Stimulated activated memory B cell treated with anti-CD40 and anti-IgM and Interleukin-4, amounts not matched to agents 10 μg/mL and 1 μg/mL and 100 μg/mL, for 72 hours (primary cell): Measurements from ENCODE around the gene RMDN2.

Experiments used
- ATAC-seq: fragments of 150-1000 bp; cut with Tn5 transposase; 2 replicates; pipeline ENCODE4 v1.10.0; 2021
- H3K27ac Mint-ChIP-seq: one replicate; pipeline ENCODE4 v1.8.0; 2022; ENCODE audit warnings: mild to moderate bottlenecking, mixed read lengths
- H3K27me3 Mint-ChIP-seq: one replicate; pipeline ENCODE4 v1.8.0; 2022; ENCODE audit warnings: mixed read lengths
- H3K36me3 Mint-ChIP-seq: one replicate; pipeline ENCODE4 v1.8.0; 2022; ENCODE audit warnings: mixed read lengths
- H3K4me1 Mint-ChIP-seq: one replicate; pipeline ENCODE4 v1.8.0; 2022; ENCODE audit warnings: mixed read lengths
- H3K4me3 Mint-ChIP-seq: one replicate; pipeline ENCODE4 v1.8.0; 2022; ENCODE audit warnings: mild to moderate bottlenecking, moderate library complexity, mixed read lengths
- H3K9me3 Mint-ChIP-seq: one replicate; pipeline ENCODE4 v1.8.0; 2022; ENCODE audit warnings: mixed read lengths

The RMDN2 gene, protein sequence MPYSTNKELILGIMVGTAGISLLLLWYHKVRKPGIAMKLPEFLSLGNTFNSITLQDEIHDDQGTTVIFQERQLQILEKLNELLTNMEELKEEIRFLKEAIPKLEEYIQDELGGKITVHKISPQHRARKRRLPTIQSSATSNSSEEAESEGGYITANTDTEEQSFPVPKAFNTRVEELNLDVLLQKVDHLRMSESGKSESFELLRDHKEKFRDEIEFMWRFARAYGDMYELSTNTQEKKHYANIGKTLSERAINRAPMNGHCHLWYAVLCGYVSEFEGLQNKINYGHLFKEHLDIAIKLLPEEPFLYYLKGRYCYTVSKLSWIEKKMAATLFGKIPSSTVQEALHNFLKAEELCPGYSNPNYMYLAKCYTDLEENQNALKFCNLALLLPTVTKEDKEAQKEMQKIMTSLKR

GRCh38 chr2:37925063-37925897 is at the start of gene RMDN2:
Gene RMDN2, plus strand, starts transcription at chr2:37925287. Its CDS starts 3,991 bp downstream, at chr2:37929278.
- ATAC-seq = peak; percentile 95
- Mint-ChIP-seq H3K27me3 (no peaks in the 10 kb centered on the region), H3K36me3 (peaks cover 6% of the 10 kb centered on the region), H3K4me3 (peak within 1 kb of the TSS; percentile 93), H3K9me3 (no peaks in the 10 kb centered on the region), H3K27ac (peak within 1 kb of the TSS; percentile 92), H3K4me1 (peaks cover 26% of the 10 kb centered on the region)

- no peak for ATAC-seq
- H3K27ac Mint-ChIP-seq = peak overlapping the region; percentile 54
- no peaks in the 10 kb centered on the region for H3K9me3 Mint-ChIP-seq
- H3K4me3 Mint-ChIP-seq = no peak overlapping the region
- H3K27me3 Mint-ChIP-seq = peaks cover 8% of the 10 kb centered on the region
- no peaks in the 10 kb centered on the region for H3K36me3 Mint-ChIP-seq
- H3K4me1 Mint-ChIP-seq = peaks cover 29% of the 10 kb centered on the region
Measured at GRCh38 chr2:37875403-37875906, 49.6 kb upstream of the RMDN2 start.

DNA sequence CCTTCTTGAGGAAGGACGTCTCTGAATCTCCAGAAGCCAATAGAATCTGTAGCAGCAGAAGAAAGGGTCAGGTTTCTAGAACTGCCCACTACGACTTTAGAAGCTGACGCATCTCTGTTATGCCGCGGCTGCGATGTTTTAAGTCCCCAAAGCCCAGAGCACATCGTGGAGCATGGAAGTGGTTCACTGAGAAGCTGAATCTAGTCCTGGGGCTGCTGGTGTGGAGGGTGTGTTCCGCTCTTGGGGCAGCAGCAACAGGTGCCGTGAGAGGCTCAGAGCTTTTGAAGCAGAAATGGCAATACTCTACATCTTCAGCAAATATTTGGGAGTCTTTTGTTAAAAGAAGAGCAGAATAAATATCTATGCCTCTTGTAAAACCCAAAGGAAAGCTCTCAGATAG is 48.9 kb upstream of the RMDN2 start:
- Mint-ChIP-seq H3K4me1 (peaks cover 29% of the 10 kb centered on the region), H3K4me3 (no peak overlapping the region), H3K9me3 (no peaks in the 10 kb centered on the region), H3K27ac (no peak overlapping the region), H3K36me3 (no peaks in the 10 kb centered on the region), H3K27me3 (peaks cover 16% of the 10 kb centered on the region)
- ATAC-seq = no peak

DNA sequence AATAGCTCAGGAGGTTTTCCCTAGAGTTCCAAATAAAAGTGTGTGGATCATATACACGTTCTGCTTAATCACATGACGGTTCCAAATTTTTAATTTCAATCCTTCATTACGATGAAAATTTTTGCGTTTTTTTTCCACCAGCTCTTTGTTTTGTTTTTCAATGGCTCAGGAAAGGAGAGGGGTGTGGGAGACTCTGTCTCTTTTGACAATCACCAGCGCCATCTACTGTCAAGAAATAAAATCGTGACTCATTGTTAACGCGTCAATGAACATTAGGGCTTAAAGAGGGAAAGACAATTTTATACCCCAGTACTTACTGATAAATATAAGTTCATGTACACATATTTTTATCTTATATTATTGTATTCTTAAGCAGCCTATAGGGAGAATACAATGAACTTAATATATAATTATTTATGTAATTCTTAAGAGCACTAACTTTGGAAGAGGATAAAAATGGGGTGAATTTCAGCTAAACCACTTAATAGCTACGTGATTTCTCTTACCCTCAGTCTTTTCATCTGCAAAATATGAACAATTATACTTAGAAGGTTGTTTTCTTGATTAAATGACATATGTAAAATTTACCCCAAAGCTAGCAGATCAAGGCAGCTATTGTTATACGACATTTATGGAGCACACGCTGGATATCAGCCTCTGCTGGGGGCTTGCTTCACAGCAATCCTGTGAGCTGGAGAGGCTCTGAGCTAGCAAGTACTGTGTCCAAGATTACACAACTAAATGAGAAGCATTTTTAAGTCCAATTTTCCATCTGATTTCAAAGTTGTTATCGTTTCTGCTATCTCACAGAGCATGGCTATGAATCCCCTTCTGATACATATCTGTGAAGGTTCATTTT is 47.4 kb upstream of the RMDN2 start:
- Mint-ChIP-seq H3K36me3 (no peaks in the 10 kb centered on the region), H3K4me1 (peaks cover 16% of the 10 kb centered on the region), H3K27me3 (peaks cover 22% of the 10 kb centered on the region), H3K27ac (no peak overlapping the region), H3K9me3 (no peaks in the 10 kb centered on the region), H3K4me3 (no peak overlapping the region)
- ATAC-seq = no peak

DNA sequence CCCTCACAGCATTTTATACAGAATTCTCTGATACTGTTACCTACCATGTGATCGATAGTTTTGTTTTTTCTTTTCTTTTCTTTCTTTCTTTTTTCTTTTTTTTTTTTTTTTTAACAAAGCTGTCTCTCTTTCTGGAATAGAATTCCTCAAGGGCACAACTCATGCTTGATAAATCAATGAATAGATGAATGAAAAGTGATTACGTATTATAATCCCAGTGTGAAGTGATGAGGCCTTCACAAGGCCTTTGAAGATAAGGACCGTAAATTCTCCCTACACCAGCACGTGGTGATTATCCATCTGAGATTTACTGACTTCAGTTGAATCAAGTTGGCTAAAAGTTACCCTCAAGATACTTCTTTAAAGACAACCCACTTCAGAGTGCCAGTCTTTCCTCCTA is 46.6 kb upstream of the RMDN2 start:
- peaks cover 8% of the 10 kb centered on the region for H3K4me1 Mint-ChIP-seq
- no peak for ATAC-seq
- H3K27ac Mint-ChIP-seq = no peak overlapping the region
- no peaks in the 10 kb centered on the region for H3K9me3 Mint-ChIP-seq
- H3K36me3 Mint-ChIP-seq = no peaks in the 10 kb centered on the region
- no peak overlapping the region for H3K4me3 Mint-ChIP-seq
- peaks cover 22% of the 10 kb centered on the region for H3K27me3 Mint-ChIP-seq

DNA sequence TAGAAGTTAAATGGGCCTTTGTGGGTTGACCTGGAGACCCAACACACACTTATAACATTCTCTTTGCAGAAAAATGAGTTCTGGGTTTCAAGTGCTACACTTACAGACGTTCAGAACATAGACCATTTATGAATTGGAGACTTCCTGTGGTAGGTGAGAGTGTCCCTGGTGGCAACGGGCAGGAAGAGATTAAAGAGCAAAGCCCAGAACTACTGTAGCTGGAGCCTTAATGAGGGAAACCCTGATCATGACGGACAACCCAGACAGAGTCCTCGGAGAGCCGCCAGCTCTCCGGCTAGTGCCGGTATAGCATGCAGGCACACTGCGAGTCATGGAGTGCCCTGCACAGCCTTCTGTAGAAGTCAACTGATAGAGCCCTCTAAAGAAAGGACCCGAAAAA is 44.5 kb upstream of the RMDN2 start:
- no peak for ATAC-seq
- no peaks in the 10 kb centered on the region for H3K4me1 Mint-ChIP-seq
- H3K4me3 Mint-ChIP-seq = no peak overlapping the region
- H3K36me3 Mint-ChIP-seq = no peaks in the 10 kb centered on the region
- no peak overlapping the region for H3K27ac Mint-ChIP-seq
- H3K9me3 Mint-ChIP-seq = no peaks in the 10 kb centered on the region
- peaks cover 22% of the 10 kb centered on the region for H3K27me3 Mint-ChIP-seq

DNA sequence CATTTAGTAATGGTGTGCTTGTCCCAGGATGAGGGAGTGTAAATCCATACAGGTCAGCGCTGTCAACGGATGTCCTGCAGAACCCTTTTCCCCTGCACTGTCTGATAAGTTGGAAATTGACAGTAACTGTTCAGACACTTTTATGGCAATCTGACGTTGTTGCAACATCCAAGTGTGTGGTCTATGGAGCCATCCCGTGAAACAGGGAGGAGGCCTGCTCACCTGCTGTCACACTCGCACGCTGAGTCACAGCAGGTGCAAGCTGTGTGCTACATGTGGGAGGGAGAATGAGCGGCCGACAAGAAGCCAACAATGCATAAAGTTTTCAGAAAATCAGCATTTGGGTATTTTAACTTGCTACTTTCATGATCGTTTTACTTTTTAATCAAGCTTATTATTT is 43.7 kb upstream of the RMDN2 start:
- ATAC-seq = no peak
- H3K27me3 Mint-ChIP-seq = peaks cover 22% of the 10 kb centered on the region
- no peak overlapping the region for H3K27ac Mint-ChIP-seq
- H3K9me3 Mint-ChIP-seq = no peaks in the 10 kb centered on the region
- no peaks in the 10 kb centered on the region for H3K4me1 Mint-ChIP-seq
- no peak overlapping the region for H3K4me3 Mint-ChIP-seq
- no peaks in the 10 kb centered on the region for H3K36me3 Mint-ChIP-seq

GRCh38 chr2:37882036-37882435 is 43.1 kb upstream of the RMDN2 start:
- Mint-ChIP-seq H3K27me3 (peaks cover 22% of the 10 kb centered on the region), H3K36me3 (no peaks in the 10 kb centered on the region), H3K4me1 (no peaks in the 10 kb centered on the region), H3K4me3 (no peak overlapping the region), H3K27ac (no peak overlapping the region), H3K9me3 (no peaks in the 10 kb centered on the region)
- ATAC-seq = no peak

DNA sequence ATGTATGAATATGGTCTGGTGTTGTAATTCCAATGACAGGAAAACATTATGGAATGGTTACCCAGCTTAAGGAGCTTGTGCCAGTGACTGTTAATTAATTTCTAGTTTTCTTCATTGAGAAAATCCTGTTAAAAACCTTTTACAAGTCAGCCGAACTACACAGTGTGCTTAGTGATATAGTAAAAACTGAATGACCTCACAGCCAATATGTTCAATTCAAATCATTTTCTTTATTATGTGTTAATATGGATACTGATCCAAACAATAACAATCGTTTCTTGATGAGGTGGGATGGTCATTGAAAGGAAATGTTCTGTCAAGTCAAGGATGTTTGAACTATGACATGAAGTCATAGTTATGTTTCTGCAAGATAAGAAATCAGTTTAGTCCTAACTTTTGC is 41.6 kb upstream of the RMDN2 start:
- no peak overlapping the region for H3K4me3 Mint-ChIP-seq
- peaks cover 22% of the 10 kb centered on the region for H3K27me3 Mint-ChIP-seq
- H3K36me3 Mint-ChIP-seq = no peaks in the 10 kb centered on the region
- ATAC-seq = no peak
- no peaks in the 10 kb centered on the region for H3K4me1 Mint-ChIP-seq
- H3K9me3 Mint-ChIP-seq = no peaks in the 10 kb centered on the region
- no peak overlapping the region for H3K27ac Mint-ChIP-seq

- ATAC-seq = no peak
- Mint-ChIP-seq H3K9me3 (no peaks in the 10 kb centered on the region), H3K36me3 (no peaks in the 10 kb centered on the region), H3K27me3 (peaks cover 14% of the 10 kb centered on the region), H3K4me1 (peaks cover 4% of the 10 kb centered on the region), H3K4me3 (no peak overlapping the region), H3K27ac (no peak overlapping the region)
Measured at GRCh38 chr2:37885329-37885993, 39.6 kb upstream of the RMDN2 start.

DNA sequence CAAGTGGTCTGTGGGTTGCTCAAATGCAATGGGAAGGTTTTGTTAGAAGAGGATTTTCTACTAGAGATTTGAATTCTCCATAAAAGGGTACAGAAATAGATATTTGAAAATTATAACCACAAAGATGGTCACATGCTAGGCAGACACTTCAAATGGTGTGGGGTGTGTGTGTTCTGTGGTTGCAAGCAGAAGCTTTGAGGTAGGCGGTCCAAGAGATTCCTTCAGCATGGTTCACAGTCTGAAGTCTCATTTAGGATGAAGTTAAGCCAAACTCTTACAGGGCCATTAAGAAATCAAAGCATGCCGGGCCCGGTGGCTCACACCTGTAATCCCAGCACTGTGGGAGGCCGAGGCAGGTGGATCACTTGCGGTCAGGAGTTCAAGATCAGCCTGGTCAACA is 38.3 kb upstream of the RMDN2 start:
- Mint-ChIP-seq H3K27me3 (peaks cover under 1% of the 10 kb centered on the region), H3K9me3 (no peaks in the 10 kb centered on the region), H3K4me1 (peaks cover 17% of the 10 kb centered on the region), H3K27ac (no peak overlapping the region), H3K36me3 (no peaks in the 10 kb centered on the region), H3K4me3 (no peak overlapping the region)
- ATAC-seq = no peak

DNA sequence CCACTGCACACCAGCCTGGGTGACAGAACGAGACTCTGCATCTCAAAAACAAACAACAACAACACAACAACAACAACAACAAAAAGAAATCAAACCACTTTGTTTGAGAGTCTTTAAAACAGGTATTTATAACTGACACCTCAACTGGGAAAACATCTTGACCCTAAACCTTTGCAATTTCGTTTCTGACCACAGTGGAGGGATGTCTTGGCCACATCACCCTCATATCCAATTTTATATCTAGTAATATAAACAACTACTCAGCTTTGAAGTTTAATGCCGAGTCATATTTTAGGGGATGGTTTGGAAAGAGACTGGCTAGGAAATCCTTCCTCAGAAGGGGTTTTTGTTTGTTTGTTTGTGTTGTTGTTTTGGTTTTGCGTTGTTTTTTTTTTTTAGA is 37.8 kb upstream of the RMDN2 start:
- no peaks in the 10 kb centered on the region for H3K27me3 Mint-ChIP-seq
- no peaks in the 10 kb centered on the region for H3K36me3 Mint-ChIP-seq
- H3K9me3 Mint-ChIP-seq = no peaks in the 10 kb centered on the region
- H3K4me3 Mint-ChIP-seq = no peak overlapping the region
- no peak for ATAC-seq
- H3K27ac Mint-ChIP-seq = no peak overlapping the region
- H3K4me1 Mint-ChIP-seq = peaks cover 22% of the 10 kb centered on the region

DNA sequence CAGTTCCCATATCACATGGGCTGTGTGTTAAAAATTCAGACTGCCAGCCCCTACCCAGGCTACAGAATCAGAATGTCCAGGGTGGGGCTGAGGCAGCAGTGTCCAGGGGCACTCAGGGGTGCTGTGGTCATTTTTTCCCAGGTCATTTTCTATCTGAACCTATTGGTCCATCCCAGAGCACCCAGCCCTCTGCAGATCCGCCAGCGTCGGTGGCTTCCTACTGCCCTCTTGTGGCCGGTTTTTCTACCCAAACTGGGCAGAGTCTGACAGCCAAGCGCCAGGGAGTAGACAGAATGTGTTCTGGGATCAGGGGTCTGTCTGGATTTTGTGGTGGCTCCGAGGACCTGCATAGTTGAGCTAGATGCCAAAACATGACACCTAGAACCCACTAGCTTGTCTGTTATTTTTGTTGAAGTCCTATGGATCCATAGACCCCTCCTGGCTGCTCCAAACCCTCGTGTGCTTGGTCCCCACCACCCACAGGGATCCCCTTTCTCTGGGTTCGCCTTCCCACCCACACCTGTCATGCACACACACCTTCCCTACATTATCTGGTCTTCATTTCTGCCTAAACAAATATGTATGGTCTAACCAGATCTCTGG is 34.1 kb upstream of the RMDN2 start:
- Mint-ChIP-seq H3K27me3 (no peaks in the 10 kb centered on the region), H3K36me3 (no peaks in the 10 kb centered on the region), H3K4me1 (peaks cover 50% of the 10 kb centered on the region), H3K9me3 (no peaks in the 10 kb centered on the region), H3K4me3 (no peak overlapping the region), H3K27ac (peak overlapping the region; percentile 88)
- peak; percentile 78 for ATAC-seq

GRCh38 chr2:37891846-37892435 is 33.1 kb upstream of the RMDN2 start:
- Mint-ChIP-seq H3K27ac (peak overlapping the region; percentile 88), H3K9me3 (no peaks in the 10 kb centered on the region), H3K4me1 (peaks cover 56% of the 10 kb centered on the region), H3K27me3 (no peaks in the 10 kb centered on the region), H3K4me3 (peak overlapping the region; percentile 47), H3K36me3 (no peaks in the 10 kb centered on the region)
- ATAC-seq = no peak
